ENCODE data around the gene SLC15A1. TPM values are rescaled to one million over a fixed set of nuclear protein-coding genes. Genes with fewer than 3 reads are reported as not detected.
"Not testable (repeated sequence)": the region's sequence is repeated elsewhere in the genome, so short reads cannot be mapped to it uniquely, and the experiment has no call there.

The SLC15A1 gene
- total RNA-seq, 1 donor, result not detected

DNA sequence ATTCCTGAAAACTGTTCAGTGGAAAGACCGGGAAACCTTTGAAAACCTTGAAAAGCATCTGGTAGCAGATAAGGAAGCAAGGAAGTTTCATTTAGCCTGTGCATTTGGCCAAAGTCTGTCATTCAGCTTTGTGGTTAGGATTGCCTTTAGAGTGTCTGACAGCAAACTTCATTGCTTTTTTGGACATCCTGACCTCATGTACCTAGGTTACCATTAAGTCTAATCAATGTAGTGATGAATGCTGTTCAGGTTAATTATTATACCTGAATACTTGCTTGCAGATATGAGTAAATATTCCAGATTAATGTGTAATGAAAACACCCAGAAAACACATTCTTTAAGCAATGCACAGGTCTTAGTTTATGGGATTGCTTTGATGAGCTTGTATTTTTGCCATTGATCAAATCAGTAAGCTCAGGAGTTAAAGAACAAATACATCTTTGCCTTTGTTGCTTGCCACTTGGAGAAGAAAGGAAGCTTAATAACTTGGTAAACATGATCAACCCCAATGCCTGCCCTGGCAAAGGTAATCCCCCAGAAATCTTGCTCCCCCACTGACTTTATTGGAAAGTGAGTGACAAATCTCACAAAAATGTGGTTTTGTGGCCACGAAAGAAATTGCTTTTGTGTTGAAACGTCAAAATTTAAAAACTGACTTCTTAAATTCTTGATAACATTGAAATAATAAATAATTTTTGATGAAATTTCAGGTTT, 87.4 kb downstream of the SLC15A1 start:
- no peak for DNase-seq (ENCODE audit: low read depth in 2 of 3, low spot score in 2 of 3)

DNA sequence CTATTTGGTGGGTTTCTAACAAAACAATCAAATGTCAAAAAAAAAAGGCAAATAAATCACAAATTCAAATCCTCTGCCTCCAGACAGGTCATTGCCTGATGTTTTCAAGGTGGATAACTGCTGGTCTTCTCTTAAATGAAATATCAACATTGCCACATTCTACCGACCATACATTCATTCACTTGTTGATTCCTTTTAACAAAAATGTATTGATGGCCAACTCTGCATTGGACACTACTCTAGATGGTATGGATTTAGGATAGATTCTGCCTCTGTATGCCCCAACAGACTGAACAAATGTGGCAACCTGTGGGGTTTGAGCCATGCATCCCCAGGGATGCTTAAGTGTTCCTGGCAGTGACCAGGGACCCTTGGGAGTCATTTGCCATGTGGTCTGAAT, 88.0 kb downstream of the SLC15A1 start:
- DNase-seq (ENCODE audit: low read depth in 2 of 3, low spot score in 2 of 3), result no peak

DNA sequence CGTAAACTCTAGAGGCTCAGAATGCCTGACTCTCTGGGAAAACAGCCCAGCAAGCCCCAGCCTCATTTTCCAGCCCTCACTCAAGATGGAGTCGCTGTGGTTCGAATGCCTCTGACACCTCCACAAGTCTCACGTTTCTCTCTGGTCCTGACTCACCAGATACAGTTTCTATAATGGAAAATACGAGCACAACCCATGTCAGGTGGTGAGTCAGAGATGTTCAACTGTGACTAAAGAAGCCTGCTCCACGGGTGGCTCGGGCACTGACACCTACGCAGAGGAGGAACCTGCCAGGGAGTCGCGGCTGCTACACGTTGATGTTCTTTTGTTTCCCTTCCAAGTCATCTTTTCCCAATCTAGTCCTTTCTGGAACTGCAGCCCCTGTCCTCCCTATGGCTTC, 88.4 kb downstream of the SLC15A1 start:
- DNase-seq (ENCODE audit: low read depth in 2 of 3, low spot score in 2 of 3), result no peak

DNA sequence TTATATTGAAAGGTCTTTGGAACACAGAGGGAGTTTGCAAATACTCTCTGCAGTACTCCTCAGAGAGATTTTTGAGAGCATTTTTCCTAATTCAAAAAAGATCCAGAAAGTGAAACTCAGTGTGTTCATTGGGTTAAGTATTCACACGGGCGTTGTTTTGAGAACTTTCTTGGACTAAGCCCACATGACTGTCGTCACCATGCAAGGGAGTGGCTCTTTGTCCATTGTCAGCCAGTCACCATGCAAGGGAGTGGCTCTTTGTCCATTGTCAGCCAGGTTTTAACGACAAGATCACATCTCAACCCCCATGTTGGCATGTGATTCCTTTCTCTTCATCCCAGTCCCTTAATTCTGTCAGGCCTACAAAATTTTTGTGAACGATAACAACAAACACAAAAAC, 94.3 kb downstream of the SLC15A1 start:
- no peak for DNase-seq (ENCODE audit: low read depth in 2 of 3, low spot score in 2 of 3)

DNA sequence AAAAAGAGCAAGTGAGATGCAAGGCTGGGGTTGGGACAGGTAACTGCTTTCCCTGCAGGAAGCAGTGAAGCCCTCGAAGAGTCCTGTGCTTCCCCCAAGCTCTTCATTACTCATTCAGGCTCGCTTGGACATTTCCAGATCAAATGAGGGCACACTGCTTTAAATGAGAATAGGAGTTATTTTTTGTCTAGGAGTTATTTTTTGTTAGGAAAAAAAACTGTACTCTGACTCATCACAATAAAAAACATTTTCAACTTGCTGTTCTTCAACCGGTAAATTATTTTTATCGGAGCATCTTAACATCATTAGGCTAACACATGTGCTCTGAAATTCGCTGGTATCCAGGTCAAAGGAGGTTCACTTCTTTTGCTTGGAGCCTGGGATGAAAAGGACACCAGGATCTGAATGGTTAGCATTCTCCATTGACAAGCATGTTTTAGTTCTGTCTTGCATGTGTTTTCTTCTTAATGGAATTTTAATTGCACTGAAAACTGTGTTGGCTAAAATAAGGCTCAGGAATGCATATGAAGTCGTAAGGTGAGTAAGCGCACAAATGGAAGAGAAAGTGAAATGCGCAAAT, 94.9 kb downstream of the SLC15A1 start:
- DNase-seq (ENCODE audit: low read depth in 2 of 3, low spot score in 2 of 3), result no peak

DNA sequence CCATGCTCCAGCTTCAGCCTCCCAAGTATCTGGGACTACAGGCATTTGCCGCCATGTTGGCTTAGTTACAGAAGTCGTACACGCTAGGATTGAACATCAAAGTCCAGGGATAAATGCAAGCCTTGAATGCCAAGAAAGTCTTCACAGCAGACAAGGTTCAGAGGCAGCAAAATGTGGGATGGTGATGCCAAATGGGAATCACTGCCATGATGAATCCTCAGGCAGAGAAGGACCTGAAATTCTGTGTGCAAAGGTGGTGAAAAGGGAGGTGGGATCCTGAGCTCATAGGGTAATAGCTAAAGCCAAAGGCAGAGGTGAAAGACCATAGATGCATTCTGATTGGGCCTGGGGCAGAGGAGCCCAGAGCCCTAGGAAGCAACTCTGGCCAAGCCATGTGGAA, 96.2 kb downstream of the SLC15A1 start:
- DNase-seq (ENCODE audit: low read depth in 2 of 3, low spot score in 2 of 3), result no peak

DNA sequence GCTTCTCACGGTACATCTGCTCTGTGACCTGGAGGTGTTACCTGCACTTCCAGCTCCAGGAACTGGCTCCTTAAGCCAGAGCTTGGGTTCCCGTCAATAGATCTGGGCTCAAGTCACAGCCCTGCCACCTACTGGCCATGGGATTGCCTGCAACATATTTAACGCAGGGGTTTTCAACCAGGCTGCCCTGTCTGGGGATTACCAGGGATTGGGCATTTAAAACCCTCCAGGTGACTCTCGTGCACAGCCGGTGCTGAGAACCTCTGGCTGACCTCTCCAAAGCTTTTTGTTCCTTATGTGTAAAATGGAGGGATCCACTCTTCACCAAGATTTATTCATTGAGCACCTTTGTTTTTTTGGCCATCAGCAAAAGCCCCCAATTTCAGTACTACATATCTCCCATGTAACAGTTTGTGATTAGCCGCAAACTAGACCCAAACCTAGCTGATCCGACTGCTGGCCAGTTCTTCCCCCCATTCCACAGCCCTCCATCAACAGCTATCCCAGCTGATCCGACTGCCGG, 98.9 kb downstream of the SLC15A1 start:
- peak; percentile 53 to 82 (median 67) for DNase-seq (ENCODE audit: low read depth in 2 of 3, low spot score in 2 of 3)

DNA sequence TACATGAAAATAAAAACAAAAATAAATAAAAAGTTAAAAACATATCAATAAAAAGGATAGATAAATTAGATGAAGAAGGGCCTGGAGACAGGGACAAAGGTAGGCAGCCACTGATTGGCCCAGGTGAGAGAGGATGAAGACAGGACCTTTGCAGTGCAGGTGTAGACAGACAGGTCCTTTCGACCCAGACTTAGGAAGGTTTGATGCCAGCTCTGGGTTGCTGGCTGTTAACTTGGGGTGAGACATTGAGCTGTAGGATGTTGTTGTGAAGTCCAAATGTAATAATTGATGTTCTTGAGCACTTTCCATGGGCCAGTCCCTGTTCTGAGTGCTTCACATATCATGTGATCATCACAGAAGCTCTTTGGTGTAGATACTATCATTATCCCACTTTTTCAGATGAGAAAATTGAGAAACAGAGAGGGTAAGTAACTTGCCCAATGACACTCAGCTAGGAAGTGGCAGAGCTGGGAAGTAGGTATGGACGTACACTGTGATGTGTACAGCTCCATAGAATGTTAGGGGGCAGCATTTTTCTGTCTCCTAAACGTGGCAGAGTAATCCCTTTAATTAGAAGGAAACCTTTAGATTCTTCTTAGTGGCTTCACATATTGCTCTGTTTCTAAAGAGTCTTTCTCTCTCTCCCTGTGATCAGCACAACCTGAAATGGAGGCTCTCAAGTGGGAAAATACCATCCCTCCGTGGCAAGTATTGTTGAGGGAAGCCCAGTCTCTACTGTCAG, 99.6 kb downstream of the SLC15A1 start:
- DNase-seq (ENCODE audit: low read depth in 2 of 3, low spot score in 2 of 3), result no peak

DNA sequence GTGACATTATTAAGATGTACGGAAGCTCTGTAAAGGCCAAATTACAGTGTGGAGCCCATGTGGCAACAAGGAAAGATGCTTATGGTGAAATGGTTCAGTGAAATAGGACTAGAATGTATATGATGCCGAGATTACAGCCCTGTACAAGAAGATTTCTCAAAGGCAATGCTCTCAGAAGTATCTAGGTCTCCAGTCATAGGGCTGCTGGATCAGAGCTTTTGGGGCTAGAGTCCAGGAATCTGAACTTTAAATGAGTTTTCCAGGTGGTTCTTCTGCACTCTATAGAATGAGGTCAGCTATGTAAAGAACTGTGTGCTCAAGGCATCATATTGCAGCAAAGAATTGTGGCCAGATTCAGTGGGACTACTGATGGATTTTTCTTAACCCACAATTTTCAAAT, 100.2 kb downstream of the SLC15A1 start:
- no peak for DNase-seq (ENCODE audit: low read depth in 2 of 3, low spot score in 2 of 3)

DNA sequence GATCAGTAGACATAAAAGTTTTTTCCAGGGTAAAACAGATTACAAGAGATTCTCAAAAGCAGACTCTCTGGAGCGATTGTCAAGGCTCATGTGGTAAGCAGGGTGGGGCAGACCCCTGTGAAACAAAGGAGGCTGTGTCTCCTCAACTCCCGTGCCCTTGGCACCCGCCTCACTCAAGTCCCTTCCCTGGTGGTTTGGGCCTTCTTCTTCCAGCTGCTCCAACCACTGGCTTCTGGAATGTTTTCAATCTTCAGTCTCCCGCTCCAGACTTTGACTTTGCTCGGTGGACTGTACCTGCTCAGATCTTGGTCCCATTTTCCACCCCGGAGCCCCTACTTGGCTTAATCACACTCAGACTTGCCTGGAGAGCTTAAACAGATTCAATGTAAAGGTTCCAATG, 100.7 kb downstream of the SLC15A1 start:
- DNase-seq (ENCODE audit: low read depth in 2 of 3, low spot score in 2 of 3), result no peak

DNA sequence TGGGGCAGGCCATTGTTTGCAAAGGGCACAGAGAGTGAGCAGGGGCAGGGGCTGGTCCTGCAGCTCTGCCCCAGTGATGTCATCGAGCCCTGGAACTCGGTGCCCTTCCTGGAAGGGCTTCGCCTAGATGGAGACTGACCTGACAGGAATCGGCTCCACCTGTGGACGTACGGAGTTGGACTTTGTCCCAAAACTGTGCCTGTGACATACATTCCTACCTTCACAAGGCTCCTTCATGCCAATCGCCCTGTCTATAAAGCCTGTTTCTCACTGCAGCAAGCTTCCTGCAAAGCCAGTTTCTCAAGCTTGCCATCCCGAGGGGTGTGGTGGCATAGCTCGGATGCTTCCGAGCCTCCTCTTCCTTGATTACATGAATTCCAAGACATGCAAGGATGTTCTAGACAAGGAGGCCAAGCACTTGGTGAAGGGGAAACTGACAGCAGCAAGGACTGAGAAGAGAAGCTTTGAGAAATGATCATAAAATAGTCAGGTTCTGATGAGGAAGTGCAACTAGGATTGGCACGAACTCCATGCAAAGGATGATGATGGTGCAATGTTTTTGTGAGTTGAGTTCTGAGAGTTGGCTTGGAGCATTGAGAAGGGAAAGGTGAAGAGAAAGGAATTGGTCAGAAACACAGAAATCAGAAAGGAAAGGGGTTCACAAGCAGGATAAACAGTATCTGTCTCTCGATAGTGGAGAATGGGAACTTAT, 101.9 kb downstream of the SLC15A1 start:
- no peak for DNase-seq (ENCODE audit: low read depth in 2 of 3, low spot score in 2 of 3)

DNA sequence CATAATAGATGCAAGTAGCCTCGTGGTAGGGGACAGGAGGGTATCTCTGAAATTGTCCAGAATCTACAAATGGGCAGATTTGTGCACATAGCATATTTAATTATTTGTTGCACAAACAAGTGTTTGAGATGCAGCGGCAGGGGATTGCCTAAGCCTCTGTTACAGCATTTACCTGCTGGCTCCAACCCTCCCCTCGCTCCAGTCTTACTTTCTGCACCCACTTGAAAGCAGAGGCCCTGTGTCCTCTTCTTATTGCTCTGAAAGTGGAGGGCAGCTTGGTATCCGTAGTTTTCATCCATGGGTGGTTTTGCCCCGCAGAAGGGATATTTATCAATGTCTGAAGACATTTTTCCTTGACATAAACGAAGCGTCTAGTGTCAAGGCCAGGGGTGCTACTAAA, 102.6 kb downstream of the SLC15A1 start:
- no peak for DNase-seq (ENCODE audit: low read depth in 2 of 3, low spot score in 2 of 3)

DNA sequence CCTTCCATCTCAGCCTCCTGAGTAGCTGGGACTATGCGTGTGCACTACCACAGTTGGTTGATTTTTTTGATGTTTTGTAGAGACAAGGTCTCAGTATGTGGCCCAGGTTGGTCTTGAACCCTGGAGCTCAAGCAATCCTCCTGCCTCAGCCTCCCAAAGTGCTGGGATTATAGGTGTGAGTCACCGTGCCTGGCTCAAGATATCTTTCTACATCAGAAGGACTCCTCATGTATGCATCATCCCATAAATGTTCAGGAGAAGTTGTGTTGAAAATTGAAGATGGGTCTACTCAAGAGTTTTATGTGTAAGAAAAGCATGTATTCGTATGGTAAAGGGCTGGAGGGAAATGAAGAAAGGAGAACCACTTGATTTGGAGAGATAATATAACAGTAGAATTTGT, 103.8 kb downstream of the SLC15A1 start:
- DNase-seq (ENCODE audit: low read depth in 2 of 3, low spot score in 2 of 3), result no peak

DNA sequence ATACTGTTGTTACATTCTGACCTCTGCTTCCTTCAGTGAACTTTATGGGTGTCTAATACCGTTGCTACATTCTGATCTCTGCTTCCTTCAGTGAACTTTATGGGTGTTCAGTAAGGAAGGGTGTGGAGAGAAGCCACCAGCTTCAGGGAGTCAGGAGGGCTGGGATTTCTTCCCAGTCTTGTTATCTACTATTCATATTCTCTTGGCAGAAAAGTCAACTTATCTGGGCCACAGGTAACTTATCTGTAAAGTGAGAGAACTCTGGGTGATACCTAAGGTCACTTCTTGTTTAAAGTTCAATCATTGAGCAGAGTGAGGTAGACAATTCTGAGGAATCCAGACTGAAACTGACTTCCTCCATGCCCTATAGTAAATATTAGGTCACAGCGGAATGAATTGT, 104.3 kb downstream of the SLC15A1 start:
- no peak for DNase-seq (ENCODE audit: low read depth in 2 of 3, low spot score in 2 of 3)

DNA sequence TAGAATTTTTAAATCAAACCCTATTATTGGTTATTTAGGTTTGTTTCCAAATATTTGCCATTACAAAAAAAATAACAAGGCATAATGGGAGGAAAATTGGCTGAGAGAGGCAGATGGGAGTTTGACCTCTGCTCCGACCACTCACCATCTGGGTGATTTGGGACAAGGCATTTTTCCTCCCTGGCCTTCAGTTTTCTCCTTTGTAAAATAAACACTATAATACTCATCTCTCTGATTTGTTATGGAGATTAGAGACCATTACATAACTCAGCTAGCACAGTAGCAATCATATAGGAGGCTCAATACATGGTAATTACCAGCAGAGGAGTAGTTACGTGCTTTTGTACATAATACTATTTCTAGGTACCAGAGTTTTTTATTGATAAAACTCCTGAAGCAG, 105.4 kb downstream of the SLC15A1 start:
- DNase-seq (ENCODE audit: low read depth in 2 of 3, low spot score in 2 of 3), result no peak

DNA sequence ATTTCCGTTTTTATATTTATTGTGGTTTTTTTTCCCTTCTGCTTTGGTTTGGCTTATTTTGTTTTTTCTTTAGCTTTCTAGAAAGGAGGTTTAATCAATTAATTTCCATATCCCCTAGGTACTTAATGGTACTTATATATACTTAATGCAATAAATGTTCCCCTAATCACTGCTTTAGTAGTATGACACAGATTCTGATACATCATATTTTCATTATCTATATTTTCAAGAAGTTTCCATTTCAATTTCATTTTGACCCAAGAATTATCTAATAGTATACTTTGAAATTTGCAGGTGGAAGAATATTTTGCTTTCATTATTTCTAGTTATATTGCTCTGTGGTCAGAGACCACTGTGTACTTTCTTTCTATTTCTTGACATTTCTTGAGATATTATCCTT, 109.0 kb downstream of the SLC15A1 start:
- no peak for DNase-seq (ENCODE audit: low read depth in 2 of 3, low spot score in 2 of 3)

DNA sequence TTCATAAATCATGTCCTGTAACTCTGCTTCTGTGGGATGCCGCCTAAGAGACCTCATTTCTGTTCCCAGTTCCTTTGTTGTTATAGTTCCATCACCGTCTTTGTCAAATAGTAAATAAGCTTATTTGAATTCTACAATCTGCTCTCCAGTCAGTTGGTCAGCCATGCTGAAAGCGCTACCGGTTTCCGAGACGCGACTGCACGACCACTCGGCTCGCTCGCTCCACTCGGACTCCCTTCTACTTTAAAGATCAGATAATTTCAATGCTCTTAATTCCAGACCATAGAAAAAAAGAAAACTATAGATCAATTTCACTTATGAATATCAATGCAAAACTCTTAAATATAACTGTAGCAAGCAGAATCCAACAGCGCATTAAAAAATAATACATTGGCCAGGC, 111.4 kb downstream of the SLC15A1 start:
- DNase-seq (ENCODE audit: low read depth in 2 of 3, low spot score in 2 of 3), result no peak

DNA sequence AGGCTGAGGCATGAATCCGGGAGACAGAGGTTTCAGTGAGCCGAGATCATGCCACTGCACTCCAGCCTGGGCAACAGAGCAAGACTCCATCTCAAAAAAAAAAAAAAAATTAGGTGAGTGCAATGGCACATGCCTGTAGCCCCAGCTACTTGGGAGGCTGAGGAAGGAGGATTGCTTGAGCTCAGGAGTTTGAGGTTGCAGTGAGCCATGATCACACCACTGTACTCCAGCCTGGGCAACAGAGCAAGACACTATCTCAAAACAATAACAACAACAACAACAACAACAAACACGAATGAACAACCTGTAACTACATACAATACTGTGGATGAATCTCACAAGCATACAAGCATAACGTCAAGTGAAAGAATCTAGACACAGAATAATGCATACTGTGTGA, 112.7 kb downstream of the SLC15A1 start:
- not testable (repeated sequence) for DNase-seq (ENCODE audit: low read depth in 2 of 3, low spot score in 2 of 3)

DNA sequence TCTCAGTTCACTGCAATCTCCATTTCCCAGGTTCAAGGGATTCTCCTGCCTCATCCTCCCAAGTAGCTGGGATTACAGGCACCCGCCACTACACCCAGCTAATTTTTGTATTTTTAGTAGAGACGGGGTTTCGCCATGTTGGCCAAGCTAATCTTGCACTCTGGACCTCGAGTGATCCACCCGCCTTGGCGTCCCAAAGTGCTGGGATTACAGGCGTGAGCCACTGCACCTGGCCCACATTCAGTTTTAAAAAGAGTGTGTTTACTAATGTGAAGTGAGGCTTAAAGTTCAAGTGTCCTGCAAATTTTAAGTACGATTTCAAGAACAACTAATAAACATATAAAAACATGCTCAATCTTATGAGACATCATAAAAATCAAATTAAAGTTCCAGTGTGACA, 114.1 kb downstream of the SLC15A1 start:
- not testable (repeated sequence) for DNase-seq (ENCODE audit: low read depth in 2 of 3, low spot score in 2 of 3)
